GM23248 (cell line): ENCODE data around the gene SLC15A3.

ENCODE experiments used
- EZH2 ChIP-seq: fragments of 200-600 bp; sonication (generic); IDR thresholded peaks from 2 replicates; pipeline ENCODE4 v1.6.1; 2018; ENCODE audit warnings: antibody characterized with exemption, mild to moderate bottlenecking; ENCODE audit not compliant: insufficient read depth, poor library complexity, severe bottlenecking
- EZH2phosphoT487 ChIP-seq: fragments of 200-600 bp; sonication (generic); IDR thresholded peaks from 2 replicates; pipeline ENCODE4 v1.6.1; 2018; ENCODE audit warnings: antibody characterized with exemption, moderate library complexity, mild to moderate bottlenecking, low read depth; ENCODE audit not compliant: insufficient read depth

DNA sequence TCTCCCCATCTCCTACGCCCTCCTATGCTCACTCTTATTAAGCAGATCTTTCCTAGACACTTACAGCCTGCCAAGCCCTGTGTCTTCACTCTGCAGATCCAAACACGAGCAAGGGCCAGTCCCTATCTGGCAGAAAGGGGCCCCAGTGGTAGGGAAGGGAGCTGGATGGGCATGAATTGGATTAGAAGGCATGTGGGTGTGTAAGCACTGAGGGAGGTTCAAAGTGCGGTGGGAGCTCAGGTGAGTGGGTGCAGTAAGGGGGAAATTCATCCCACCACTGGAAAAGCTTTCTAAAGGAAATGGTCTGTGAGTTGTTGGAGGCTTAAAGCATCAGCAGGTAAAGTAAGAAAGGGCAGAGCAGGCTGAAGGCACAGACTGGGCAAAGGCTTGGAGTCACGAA is 22.2 kb downstream of the SLC15A3 start:
- TF ChIP-seq EZH2 (no peak), EZH2phosphoT487 (no peak)
